Measurements from ENCODE around the gene GNB1L. TPM values are rescaled to one million over a fixed set of nuclear protein-coding genes. Genes with fewer than 3 reads are reported as not detected.

GNB1L gene
- total and polyA plus RNA-seq, 2 of the 13 experiments (the other 11 are each of a cell fraction or from before 2014, with no cell fraction given), result 2.5 to 7.4 TPM

GRCh38 chr22:19857382-19857781, 2.7 kb upstream of the GNB1L start:
- no peak overlapping the region for H3K4me3 ChIP-seq (replicated peaks in 1 of 3; ENCODE audit: insufficient read depth in 1 of 3, low read depth in 2 of 3, low read length in 3 of 3)
- no peak for ATAC-seq
- H3K27ac ChIP-seq (ENCODE audit: extremely low read length, insufficient read depth, low read length), result no peak overlapping the region
- H2AFZ ChIP-seq (ENCODE audit: low read length), result no peak overlapping the region
- no peak for DNase-seq (ENCODE audit: low spot score)
- intact Hi-C loops (cut with micrococcal nuclease; ENCODE audit: unreplicated experiment) (no loop called here), in situ Hi-C loops (cut with HindIII; ENCODE audit: extremely low pct_ligation_motif_present, low pct_unique_long_range_greater_than_20kb) (no loop called here)
- ChIA-PET POLR2A (no interaction called here), CTCF (ENCODE audit: low intra/inter-chr PET ratio, low total read pairs) (no interaction called here)
- H3K27me3 ChIP-seq (ENCODE audit: control insufficient read depth in 1 of 2, insufficient read depth in 2 of 2, low read length in 2 of 2), result no peaks in the 10 kb centered on the region; a peak in 1 of 5 replicates
- 0 out of 5 replicates have a peak, but pooled peaks cover 0 to 2% of the 10 kb centered on the region in 2 experiments for H3K36me3 ChIP-seq (replicated peaks in 1 of 2; ENCODE audit: control insufficient read depth in 1 of 2, insufficient read depth in 2 of 2, low read length in 2 of 2)
- H3K9me3 ChIP-seq (ENCODE audit: low read length), result no peaks in the 10 kb centered on the region
- H3K4me2 ChIP-seq (ENCODE audit: low read depth, low read length), result no peak overlapping the region
- H3K9ac ChIP-seq (ENCODE audit: insufficient read depth, low read depth, low read length), result no peak overlapping the region
- FAIRE-seq, result no peak
- peaks cover 29% of the 10 kb centered on the region for H3K79me2 ChIP-seq (ENCODE audit: insufficient read depth, low read length)
- peaks cover 9% of the 10 kb centered on the region for H4K20me1 ChIP-seq (ENCODE audit: insufficient read depth, low read length)
- peaks cover 30% of the 10 kb centered on the region for H3K4me1 ChIP-seq (ENCODE audit: insufficient read depth, low read length)
- BruUV-seq (replicated peaks), result no TSS peak
- 97% methylated on average over 3 of the region's 3 CpGs for WGBS (ENCODE audit: low lambda C conversion rate)
- TF ChIP-seq NRL (CRISPR knock-in tag; IDR thresholded peaks at IDR 0.05; ENCODE audit: borderline replicate concordance) (no peak), MEIS1 (CRISPR knock-in tag; IDR thresholded peaks at IDR 0.05; ENCODE audit: borderline replicate concordance) (no peak)

GRCh38 chr22:19855504-19856409, 1.1 kb upstream of the GNB1L start:
- BruUV-seq (replicated peaks), result no TSS peak
- Histone ChIP-seq H3K4me3 (replicated peaks in 1 of 3; ENCODE audit: insufficient read depth in 1 of 3, low read depth in 2 of 3, low read length in 3 of 3) (peak overlapping the region; percentile 66 to 96 (median 94); a peak in 5 of 6 replicates), H3K9me3 (ENCODE audit: low read length) (no peaks in the 10 kb centered on the region), H3K4me1 (ENCODE audit: insufficient read depth, low read length) (peaks cover 37% of the 10 kb centered on the region), H3K27ac (ENCODE audit: extremely low read length, insufficient read depth, low read length) (peak overlapping the region; percentile 99), H3K9ac (ENCODE audit: insufficient read depth, low read depth, low read length) (peak overlapping the region; percentile 95), H3K79me2 (ENCODE audit: insufficient read depth, low read length) (peaks cover 41% of the 10 kb centered on the region), H2AFZ (ENCODE audit: low read length) (no peak overlapping the region), H3K4me2 (ENCODE audit: low read depth, low read length) (peak overlapping the region; percentile 98), H3K27me3 (ENCODE audit: control insufficient read depth in 1 of 2, insufficient read depth in 2 of 2, low read length in 2 of 2) (no peaks in the 10 kb centered on the region; a peak in 1 of 5 replicates), H4K20me1 (ENCODE audit: insufficient read depth, low read length) (peaks cover 9% of the 10 kb centered on the region), H3K36me3 (replicated peaks in 1 of 2; ENCODE audit: control insufficient read depth in 1 of 2, insufficient read depth in 2 of 2, low read length in 2 of 2) (peaks cover 6 to 19% of the 10 kb centered on the region in 2 experiments; a peak in 4 of 5 replicates)
- ChIA-PET POLR2A (interaction anchor here (0.8 to 3.2 kb wide), 17 partner anchors 9 to 124 kb away, joined by 3 to 18 read pairs (median 5); partner anchors contain the start of genes COMT and TXNRD2), CTCF (ENCODE audit: low intra/inter-chr PET ratio, low total read pairs) (no interaction called here)
- DNase-seq (ENCODE audit: low spot score), result peak; percentile 95
- ATAC-seq, result peak; percentile 58
- peak; percentile 83 for FAIRE-seq
- in situ Hi-C loops (cut with HindIII; ENCODE audit: extremely low pct_ligation_motif_present, low pct_unique_long_range_greater_than_20kb) (no loop called here), intact Hi-C loops (cut with micrococcal nuclease; ENCODE audit: unreplicated experiment) (no loop called here)
- 8% methylated on average over 6 of the region's 24 CpGs for WGBS (ENCODE audit: low lambda C conversion rate)
- peak; percentile 58 for TF ChIP-seq MAFF (IDR thresholded peaks at IDR 0.05; ENCODE audit: low read depth, low read length)
- 0 out of 2 replicates have a peak, but pooled peaks have one; percentile 59 for TF ChIP-seq HNRNPL (IDR thresholded peaks at IDR 0.05; ENCODE audit: low read depth, low read length)
- TF ChIP-seq RCOR2 (CRISPR knock-in tag; IDR thresholded peaks at IDR 0.05), result 0 out of 2 replicates have a peak, but pooled peaks have one; percentile 38
- peak; percentile 61 for TF ChIP-seq SRSF1 (optimal IDR thresholded peaks at IDR 0.05; ENCODE audit: low read depth, low read length)
- peak; percentile 32; the same call in 1 of the 2 replicates for TF ChIP-seq ZNF670 (CRISPR knock-in tag; IDR thresholded peaks at IDR 0.05; ENCODE audit: borderline replicate concordance)
- peak; percentile 66 for TF ChIP-seq FOXP4 (CRISPR knock-in tag; IDR thresholded peaks at IDR 0.05)
- peak; percentile 73; the same call in 1 of the 2 replicates for TF ChIP-seq ZBTB34 (CRISPR knock-in tag; IDR thresholded peaks at IDR 0.05)
- no peak for TF ChIP-seq ZBTB38 (CRISPR knock-in tag; IDR thresholded peaks at IDR 0.05)
- peak; percentile 77; the same call in 1 of the 2 replicates for TF ChIP-seq TBX2 (CRISPR knock-in tag; IDR thresholded peaks at IDR 0.05; ENCODE audit: borderline replicate concordance)
- TF ChIP-seq NFIC (IDR thresholded peaks at IDR 0.05; ENCODE audit: low read length), result peak; percentile 71
- TF ChIP-seq ZNF737 (CRISPR knock-in tag; IDR thresholded peaks at IDR 0.05; ENCODE audit: borderline replicate concordance), result no peak

Data from HepG2 (cell line).